ENCODE data around the gene EGFL7. TPM values are rescaled to one million over a fixed set of nuclear protein-coding genes. Genes with fewer than 3 reads are reported as not detected.

The EGFL7 gene
- polyA plus RNA-seq, 3 donors, result 1.3 to 2.8 (median 2.2) TPM

- H3K9ac ChIP-seq (ENCODE audit: insufficient read depth, low read length, poor library complexity, severe bottlenecking), result no peak overlapping the region
- no peaks in the 10 kb centered on the region for H3K79me2 ChIP-seq (ENCODE audit: insufficient read depth, low read length)
These were observed 45.3 kb downstream of the EGFL7 start for GRCh38 chr9:136707849-136708517.

DNA sequence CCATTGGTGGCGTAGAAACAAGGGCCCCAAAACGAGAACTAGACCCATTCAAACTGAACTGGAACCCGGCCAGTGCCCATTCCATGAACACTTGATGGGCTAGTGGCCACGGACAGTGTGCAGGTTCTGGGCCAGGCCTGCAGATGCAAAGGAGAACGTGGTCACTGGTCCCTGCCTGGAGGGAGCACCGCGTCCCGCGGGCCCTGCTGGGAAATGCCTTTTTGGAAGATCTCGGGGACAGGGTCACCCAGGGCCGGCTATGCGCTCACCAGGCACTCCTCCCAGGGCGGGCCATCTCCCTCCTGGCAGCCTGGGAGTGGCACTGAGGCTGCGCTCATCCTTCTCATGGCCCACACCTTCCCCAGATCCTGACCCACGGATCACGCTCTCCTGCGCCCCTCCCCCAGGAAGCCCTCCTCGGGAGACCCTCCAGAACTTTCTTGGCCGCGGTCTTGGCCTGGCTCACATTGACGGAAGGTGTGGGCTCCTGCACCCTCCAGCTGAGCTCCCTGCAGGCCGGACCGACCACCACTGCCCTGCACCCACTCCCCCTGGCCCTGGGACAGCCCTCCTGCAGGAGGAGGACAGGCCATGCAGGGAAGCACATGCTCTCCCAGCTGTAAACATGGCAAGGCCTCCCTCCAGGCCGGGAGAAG is 46.9 kb downstream of the EGFL7 start:
- Histone ChIP-seq H3K79me2 (ENCODE audit: insufficient read depth, low read length) (no peaks in the 10 kb centered on the region), H2AFZ (ENCODE audit: insufficient read depth, low read depth, low read length, poor library complexity, severe bottlenecking) (no peak overlapping the region), H3K36me3 (replicated peaks in 1 of 2; ENCODE audit: control insufficient read depth in 1 of 2, insufficient read depth in 2 of 2, low read length in 2 of 2) (no peaks in the 10 kb centered on the region), H3K27ac (ENCODE audit: low read depth in 1 of 2, low read length in 2 of 2) (no peak overlapping the region), H4K20me1 (ENCODE audit: insufficient read depth, low read length) (no peaks in the 10 kb centered on the region), H3K27me3 (ENCODE audit: control insufficient read depth in 2 of 2, insufficient read depth in 2 of 2, low read length in 2 of 2) (peaks cover 12 to 38% of the 10 kb centered on the region in 2 donors), H3K4me3 (replicated peaks in 1 of 3; ENCODE audit: low read depth in 2 of 3, low read length in 3 of 3) (no peak overlapping the region), H3K4me1 (ENCODE audit: control insufficient read depth in 1 of 2, insufficient read depth in 2 of 2, low read length in 2 of 2) (peaks cover 24 to 36% of the 10 kb centered on the region in 2 donors), H3K4me2 (replicated peaks; ENCODE audit: extremely low read depth, low read length, poor library complexity, severe bottlenecking) (no peak overlapping the region), H3K9ac (ENCODE audit: insufficient read depth, low read length, poor library complexity, severe bottlenecking) (no peak overlapping the region), H3K9me3 (replicated peaks in 1 of 2; ENCODE audit: control insufficient read depth in 1 of 2, insufficient read depth in 1 of 2, low read length in 2 of 2) (peaks cover 0 to 3% of the 10 kb centered on the region in 2 donors)
- no peak overlapping the region for H3K4me3 Mint-ChIP-seq
- intact Hi-C loops (cut with micrococcal nuclease), result loop anchor here in 1 of 2 donors (10.0 kb wide), 1 partner anchor 755 kb away; no protein-coding TSS in a partner anchor
- H3K36me3 Mint-ChIP-seq, result peaks cover 0 to 5% of the 10 kb centered on the region in 2 donors
- peaks cover 34 to 54% (median 41%) of the 10 kb centered on the region in 3 donors for H3K27me3 Mint-ChIP-seq (ENCODE audit: low read depth in 3 of 3)
- H3K4me1 Mint-ChIP-seq, result peaks cover 25% of the 10 kb centered on the region
- WGBS (ENCODE audit: insufficient coverage), result 93% methylated on average over 24 of the region's 24 CpGs
- peaks cover 0 to 12% (median 2%) of the 10 kb centered on the region in 7 donors for H3K9me3 Mint-ChIP-seq
- TF ChIP-seq, protein P1, sequence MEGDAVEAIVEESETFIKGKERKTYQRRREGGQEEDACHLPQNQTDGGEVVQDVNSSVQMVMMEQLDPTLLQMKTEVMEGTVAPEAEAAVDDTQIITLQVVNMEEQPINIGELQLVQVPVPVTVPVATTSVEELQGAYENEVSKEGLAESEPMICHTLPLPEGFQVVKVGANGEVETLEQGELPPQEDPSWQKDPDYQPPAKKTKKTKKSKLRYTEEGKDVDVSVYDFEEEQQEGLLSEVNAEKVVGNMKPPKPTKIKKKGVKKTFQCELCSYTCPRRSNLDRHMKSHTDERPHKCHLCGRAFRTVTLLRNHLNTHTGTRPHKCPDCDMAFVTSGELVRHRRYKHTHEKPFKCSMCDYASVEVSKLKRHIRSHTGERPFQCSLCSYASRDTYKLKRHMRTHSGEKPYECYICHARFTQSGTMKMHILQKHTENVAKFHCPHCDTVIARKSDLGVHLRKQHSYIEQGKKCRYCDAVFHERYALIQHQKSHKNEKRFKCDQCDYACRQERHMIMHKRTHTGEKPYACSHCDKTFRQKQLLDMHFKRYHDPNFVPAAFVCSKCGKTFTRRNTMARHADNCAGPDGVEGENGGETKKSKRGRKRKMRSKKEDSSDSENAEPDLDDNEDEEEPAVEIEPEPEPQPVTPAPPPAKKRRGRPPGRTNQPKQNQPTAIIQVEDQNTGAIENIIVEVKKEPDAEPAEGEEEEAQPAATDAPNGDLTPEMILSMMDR (IDR thresholded peaks at IDR 0.05), result no peak
- H3K27ac Mint-ChIP-seq, result no peak overlapping the region
- no peak for DNase-seq

More at GRCh38 chr9:136707849-136708517, 45.3 kb downstream of the EGFL7 start:
- no peaks in the 10 kb centered on the region for H3K9me3 ChIP-seq (replicated peaks in 1 of 2; ENCODE audit: control insufficient read depth in 1 of 2, insufficient read depth in 1 of 2, low read length in 2 of 2)
- Mint-ChIP-seq H3K4me1 (peaks cover 22% of the 10 kb centered on the region), H3K4me3 (no peak overlapping the region), H3K27me3 (ENCODE audit: low read depth in 3 of 3) (peaks cover 24 to 38% (median 26%) of the 10 kb centered on the region in 3 donors), H3K9me3 (peaks cover 0 to 13% (median 0%) of the 10 kb centered on the region in 7 donors), H3K36me3 (peaks cover 0 to 5% of the 10 kb centered on the region in 2 donors), H3K27ac (no peak overlapping the region)
- 91% methylated on average over 21 of the region's 22 CpGs for WGBS (ENCODE audit: insufficient coverage)
- TF ChIP-seq, protein P1 (IDR thresholded peaks at IDR 0.05), result no peak
- H3K4me1 ChIP-seq (ENCODE audit: control insufficient read depth in 1 of 2, insufficient read depth in 2 of 2, low read length in 2 of 2), result peaks cover 25 to 35% of the 10 kb centered on the region in 2 donors
- peaks cover 8 to 22% of the 10 kb centered on the region in 2 donors for H3K27me3 ChIP-seq (ENCODE audit: control insufficient read depth in 2 of 2, insufficient read depth in 2 of 2, low read length in 2 of 2)
- intact Hi-C loops (cut with micrococcal nuclease), result loop anchor here in 1 of 2 donors (10.0 kb wide), 1 partner anchor 753 kb away; no protein-coding TSS in a partner anchor
- no peaks in the 10 kb centered on the region for H3K36me3 ChIP-seq (replicated peaks in 1 of 2; ENCODE audit: control insufficient read depth in 1 of 2, insufficient read depth in 2 of 2, low read length in 2 of 2)
- no peak overlapping the region for H2AFZ ChIP-seq (ENCODE audit: insufficient read depth, low read depth, low read length, poor library complexity, severe bottlenecking)
- no peak for DNase-seq
- H3K4me2 ChIP-seq (replicated peaks; ENCODE audit: extremely low read depth, low read length, poor library complexity, severe bottlenecking), result no peak overlapping the region
- H3K27ac ChIP-seq (ENCODE audit: low read depth in 1 of 2, low read length in 2 of 2), result no peak overlapping the region
- no peak overlapping the region for H3K4me3 ChIP-seq (replicated peaks in 1 of 3; ENCODE audit: low read depth in 2 of 3, low read length in 3 of 3)
- H4K20me1 ChIP-seq (ENCODE audit: insufficient read depth, low read length), result no peaks in the 10 kb centered on the region
